ENCODE data around the gene POLE2.
"Not testable (repeated sequence)": the region's sequence is repeated elsewhere in the genome, so short reads cannot be mapped to it uniquely, and the experiment has no call there.

Gene POLE2, protein sequence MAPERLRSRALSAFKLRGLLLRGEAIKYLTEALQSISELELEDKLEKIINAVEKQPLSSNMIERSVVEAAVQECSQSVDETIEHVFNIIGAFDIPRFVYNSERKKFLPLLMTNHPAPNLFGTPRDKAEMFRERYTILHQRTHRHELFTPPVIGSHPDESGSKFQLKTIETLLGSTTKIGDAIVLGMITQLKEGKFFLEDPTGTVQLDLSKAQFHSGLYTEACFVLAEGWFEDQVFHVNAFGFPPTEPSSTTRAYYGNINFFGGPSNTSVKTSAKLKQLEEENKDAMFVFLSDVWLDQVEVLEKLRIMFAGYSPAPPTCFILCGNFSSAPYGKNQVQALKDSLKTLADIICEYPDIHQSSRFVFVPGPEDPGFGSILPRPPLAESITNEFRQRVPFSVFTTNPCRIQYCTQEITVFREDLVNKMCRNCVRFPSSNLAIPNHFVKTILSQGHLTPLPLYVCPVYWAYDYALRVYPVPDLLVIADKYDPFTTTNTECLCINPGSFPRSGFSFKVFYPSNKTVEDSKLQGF

GRCh38 chr14:49687942-49688700, at the start of gene POLE2:
Gene POLE2 (minus strand): TSS chr14:49688214. CDS start chr14:49688203, 11 bp downstream.
- DNase-seq: peak; percentile 81

DNA sequence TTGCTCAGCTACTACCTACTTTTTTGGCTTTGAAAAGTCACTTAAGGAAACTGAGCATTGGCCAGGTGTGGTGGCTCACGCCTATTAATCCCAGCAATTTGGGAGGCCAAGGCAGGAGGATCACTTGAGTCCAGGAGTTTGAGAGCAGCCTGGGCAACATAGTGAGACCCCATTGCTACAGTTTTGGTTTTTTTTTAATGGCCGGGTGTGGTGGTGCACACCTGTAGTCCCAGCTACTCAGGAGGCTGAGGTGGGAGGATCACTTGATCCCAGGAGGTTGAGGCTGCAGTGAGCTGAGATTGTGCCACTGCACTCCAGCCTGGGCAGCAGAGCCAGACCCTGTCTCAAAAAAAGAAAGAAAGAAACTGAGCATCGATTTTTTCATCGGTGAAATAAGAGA, 47.7 kb upstream of the POLE2 start:
- DNase-seq: not testable (repeated sequence)

GRCh38 chr14:49733836-49734235, 45.8 kb upstream of the POLE2 start:
- no peak for DNase-seq

- DNase-seq: no peak
Measured at GRCh38 chr14:49732896-49733295, 44.9 kb upstream of the POLE2 start.

DNA sequence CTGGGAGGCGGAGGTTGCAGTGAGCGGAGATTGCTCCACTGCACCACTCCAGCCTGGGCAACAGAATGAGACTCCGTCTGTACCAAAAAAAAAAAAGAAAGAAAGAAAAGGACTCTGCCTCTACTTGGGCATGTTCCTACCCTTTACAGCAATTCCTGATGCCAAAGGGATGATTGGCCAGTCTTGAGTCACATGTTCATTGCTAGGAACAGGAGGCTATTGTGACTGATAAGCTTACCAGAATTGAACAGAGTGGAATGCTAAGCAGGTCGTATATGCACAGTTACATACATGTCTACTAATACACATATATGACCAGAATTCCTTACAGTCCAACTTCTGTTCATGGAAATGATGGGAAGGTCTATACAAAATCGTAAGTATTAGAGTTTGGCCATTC, 39.2 kb upstream of the POLE2 start:
- DNase-seq: no peak

DNA sequence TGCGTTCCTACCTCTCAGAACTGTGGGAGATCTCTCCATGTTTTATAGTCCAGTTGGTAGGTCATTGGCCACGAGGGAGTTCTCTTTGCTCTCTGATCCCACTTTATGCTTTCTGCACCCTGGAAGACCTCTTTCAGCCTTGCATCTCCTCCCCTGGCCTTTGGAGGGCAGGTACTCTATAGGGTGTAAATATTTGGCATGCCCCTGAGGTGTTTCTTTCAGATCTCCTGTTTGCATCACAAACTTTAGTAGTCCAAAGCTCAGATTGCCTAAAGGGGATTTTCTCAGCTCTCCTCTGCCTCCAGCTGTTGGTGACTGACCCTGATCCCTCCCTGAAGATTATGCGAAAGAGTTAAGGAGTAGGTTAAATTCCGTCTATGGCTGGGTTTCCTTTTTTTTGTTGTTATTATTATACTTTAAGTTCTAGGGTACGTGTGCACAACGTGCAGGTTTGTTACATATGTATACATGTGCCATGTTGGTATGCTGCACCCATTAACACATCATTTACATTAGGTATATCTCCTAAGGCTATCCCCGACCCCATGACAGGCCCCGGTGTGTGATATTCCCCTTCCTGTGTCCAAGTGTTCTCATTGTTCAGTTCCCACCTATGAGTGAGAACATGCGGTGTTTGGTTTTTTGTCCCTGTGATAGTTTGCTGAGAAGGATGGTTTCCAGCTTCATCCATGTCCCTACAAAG, 33.9 kb upstream of the POLE2 start:
- DNase-seq: not testable (repeated sequence)

- DNase-seq: no peak
Measured at GRCh38 chr14:49720744-49721143, 32.7 kb upstream of the POLE2 start.

DNA sequence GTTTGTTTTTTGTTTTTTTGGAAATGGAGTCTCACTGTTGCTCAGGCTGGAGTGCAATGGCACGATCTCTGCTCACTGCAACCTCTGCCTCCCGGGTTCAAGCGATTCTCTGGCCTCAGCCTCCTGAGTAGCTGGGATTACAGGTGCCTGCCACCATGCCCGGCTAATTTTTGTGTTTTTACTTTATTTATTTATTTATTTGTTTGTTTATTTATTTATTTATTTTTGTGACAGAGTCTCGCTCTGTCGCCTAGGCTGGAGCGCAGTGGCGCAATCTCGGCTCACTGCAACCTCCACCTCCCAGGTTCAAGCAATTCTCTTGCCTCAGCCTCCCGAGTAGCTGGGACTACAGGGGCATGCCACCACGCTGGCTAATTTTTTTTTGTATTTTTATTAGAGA, 23.0 kb upstream of the POLE2 start:
- DNase-seq: not testable (repeated sequence)

DNA sequence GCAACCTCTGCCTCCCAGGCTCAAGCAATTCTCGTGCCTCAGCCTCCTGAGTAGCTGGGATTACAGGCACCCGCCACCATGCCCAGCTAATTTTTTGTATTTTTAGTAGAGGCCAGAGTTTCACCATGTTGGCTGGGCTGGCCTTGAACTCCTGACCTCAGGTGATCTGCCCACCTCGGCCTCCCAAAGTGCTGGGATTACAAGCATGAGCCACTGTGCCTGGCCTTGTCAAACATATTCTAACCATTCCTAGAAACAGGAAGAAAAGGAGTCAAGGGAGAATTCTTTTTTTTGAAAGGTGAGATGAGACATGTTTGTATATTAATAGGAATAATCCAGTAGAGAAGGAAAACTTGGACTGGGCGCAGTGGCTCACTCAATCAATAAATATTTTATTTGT, 16.5 kb upstream of the POLE2 start:
- DNase-seq: not testable (repeated sequence)

DNA sequence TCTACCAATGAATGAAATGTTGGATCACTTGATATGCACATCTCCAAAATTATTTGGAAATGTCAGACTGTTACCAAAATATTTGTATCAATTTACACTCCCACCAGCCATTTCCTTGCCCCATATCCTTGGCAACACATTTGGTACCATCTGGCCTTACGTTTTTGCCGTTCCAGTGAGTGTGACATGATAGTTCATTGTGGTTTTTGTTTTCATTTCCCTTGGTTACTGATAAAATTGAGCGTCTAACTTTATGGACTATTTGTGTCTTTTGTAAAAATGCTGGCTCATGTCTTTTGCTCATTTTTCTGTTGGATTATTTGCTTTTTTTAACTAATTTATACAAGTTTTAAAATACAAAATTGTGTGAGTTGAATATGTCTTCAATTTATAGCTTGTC, 16.0 kb upstream of the POLE2 start:
- DNase-seq: no peak

GRCh38 chr14:49702725-49703124, 14.7 kb upstream of the POLE2 start:
- no peak for DNase-seq

- DNase-seq: peak; percentile 9
Measured at GRCh38 chr14:49693735-49694124, 5.7 kb upstream of the POLE2 start.

GRCh38 chr14:49692811-49693734, 5.1 kb upstream of the POLE2 start, which contains the start of gene KLHDC1:
Gene KLHDC1 (plus strand): TSS chr14:49693120. CDS start chr14:49693195, 75 bp downstream.
- peak; percentile 75 for DNase-seq

DNA sequence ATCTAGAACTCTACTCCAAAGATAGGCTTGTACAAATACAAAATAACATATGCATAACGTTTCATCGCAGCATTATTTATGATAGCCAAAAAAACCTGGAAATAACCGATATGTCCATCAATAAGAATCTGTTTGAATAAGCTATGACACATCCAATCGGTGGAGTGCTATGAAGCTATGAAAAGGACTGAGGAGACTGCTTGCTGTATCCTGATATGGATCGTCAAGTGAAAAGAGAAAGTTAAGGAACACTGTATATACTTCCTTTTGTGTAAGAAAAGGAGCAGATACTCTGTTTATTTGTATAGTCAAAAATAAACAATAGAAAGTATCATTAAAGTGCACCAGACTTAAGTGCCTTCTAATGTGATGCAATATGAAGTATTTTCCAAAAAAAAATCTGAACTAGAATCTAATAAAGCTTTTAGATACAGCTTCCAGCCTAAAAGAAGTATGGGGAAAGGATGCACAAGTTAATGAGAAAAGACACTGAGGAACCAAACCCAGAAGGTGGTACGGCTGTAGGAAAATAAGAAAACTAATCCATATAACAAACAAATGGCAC, 4.3 kb upstream of the POLE2 start:
- no peak for DNase-seq

DNA sequence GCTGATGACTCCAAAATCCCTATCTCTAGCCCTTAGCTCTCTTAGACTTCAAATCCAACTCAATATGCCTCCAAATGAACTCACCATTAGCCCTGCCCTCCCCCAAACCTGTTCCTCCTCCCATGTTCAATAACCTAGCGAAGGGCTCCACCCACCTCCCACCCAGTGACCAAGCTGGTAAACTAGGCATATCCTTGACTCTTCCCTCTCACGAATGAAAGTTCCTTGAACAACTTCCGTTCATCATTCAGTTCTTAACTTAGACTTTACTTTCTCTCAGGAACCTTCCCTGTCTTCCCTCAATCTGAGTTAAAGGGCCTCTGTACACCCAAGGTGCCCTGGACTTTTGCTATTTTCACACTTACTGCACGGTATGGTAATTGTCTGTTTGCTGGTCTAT, 3.0 kb upstream of the POLE2 start:
- DNase-seq: no peak

GRCh38 chr14:49688701-49689030, 652 bp upstream of the POLE2 start:
- no peak for DNase-seq

DNA sequence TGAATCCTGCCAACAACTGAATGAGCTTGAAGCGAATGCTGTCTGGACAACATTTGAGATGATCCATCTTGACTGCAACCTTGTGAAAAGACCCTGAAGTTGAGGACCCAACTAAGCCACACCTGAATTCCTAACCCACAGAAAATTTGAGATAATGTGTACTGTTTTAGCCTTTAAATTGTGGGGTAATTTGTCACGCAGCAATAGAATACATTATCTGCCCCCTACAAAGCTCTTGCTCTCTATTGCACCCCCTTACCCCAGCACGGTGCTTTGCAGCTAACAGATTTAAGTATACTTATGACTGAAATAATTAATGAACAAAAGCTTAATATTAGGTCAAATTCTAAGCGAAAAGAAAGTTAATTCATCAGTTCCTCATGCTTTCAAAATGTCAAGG, 1.6 kb downstream of the POLE2 start:
- DNase-seq: no peak

DNA sequence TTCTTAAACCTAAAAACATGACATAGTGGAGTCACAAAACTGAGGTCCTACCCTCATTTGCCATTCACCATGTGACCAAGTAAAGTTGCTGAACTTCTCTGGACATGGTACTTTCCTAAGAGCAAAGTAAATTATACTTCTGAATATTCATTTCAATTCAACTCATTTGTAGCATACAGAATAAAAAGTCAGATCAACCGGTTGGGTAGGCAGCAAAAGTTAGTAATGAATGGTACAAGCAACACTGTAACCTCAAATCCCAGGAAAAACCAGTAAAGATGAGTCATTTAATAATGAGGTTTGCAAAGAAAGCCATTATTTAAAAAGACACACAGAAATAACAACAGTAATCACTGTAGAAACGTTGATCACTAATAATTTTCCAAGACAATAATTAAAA, 8.7 kb downstream of the POLE2 start:
- no peak for DNase-seq

GRCh38 chr14:49677643-49678042, 10.4 kb downstream of the POLE2 start:
- DNase-seq: no peak

DNA sequence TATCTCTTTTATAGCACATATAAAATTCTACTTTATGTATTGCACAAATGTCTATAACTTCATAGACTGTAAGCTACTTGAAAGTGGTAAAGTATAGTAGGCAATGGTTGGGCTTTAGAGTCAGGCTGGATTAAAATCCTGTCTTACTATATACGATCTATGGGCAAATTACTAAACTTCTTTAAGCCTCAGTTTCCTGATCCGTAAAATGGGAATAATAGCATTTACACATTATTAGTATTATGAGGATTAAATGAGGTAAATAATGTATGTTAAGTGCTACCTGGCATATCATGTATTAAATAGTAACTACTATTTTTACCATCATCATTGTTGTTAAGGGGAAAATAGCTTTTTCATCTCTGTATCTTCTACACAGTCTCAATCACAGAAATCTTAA, 14.4 kb downstream of the POLE2 start:
- no peak for DNase-seq

GRCh38 chr14:49670475-49670874, 17.5 kb downstream of the POLE2 start:
- DNase-seq: no peak

Data from stimulated activated CD4-positive, alpha-beta T cell treated with anti-CD3 and anti-CD28 coated beads, Interleukin-4, amount 100 ng/mL, for 24 hours (primary cell).